HG02623 (cell line): ENCODE results near the gene SERINC5.
"Not testable (repeated sequence)": the region's sequence is repeated elsewhere in the genome, so short reads cannot be mapped to it uniquely, and the experiment has no call there.

Source experiments
- ATAC-seq: cut with Tn5 transposase; IDR thresholded peaks from one replicate; pipeline ENCODE4 v1.9.1; 2021; ENCODE audit warnings: moderate library complexity; ENCODE audit not compliant: unreplicated experiment

The SERINC5 gene

DNA sequence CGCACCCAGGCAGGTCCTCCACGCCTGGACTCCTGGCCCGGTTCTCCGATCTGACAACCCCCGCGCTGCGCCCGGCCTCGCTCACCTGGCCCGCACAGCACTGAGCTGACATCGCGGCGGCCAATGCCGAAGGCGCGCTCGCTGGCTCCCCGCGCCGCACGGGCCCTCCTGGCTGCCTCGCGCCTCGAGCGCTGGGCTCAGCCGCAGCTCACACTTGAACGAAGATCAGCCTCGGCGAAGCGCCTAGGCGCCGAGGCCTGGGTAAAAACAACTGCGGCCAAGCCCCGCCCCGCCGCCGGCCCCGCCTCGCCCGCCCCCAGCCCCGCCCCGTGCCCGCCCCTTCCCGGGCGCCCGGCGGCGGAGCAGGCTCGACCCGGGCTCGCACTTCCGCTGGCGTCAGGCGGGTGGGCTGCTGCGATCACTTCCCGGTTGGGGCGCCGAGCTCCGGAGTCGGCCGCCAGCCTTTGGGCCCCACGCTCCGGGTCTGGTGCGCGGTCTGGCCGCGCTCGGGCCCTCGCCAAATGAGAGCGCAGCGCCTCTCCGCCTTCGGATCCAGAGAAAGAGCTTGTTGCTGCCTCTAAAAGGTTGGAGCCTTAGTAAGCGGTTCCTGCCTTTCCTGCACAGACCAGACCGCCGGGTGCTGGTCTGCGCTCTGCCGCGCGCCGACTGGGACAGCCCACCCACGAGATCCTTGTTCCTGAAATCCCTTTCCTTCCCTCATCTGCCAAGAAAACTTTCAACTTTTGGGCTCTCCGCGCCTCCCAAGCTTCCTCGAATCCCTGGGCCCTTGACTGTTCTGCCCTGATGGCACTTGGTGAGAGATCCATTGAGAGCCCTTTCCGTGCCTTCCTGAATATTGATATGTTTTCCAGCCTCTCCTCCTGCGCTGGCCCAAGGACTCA, at the start of gene SERINC5:
Gene SERINC5 (minus strand): TSS at position 238 of the 902 bp plus-strand sequence. CDS start 126 bp downstream, at position 112.
- ATAC-seq: peak; percentile 82

DNA sequence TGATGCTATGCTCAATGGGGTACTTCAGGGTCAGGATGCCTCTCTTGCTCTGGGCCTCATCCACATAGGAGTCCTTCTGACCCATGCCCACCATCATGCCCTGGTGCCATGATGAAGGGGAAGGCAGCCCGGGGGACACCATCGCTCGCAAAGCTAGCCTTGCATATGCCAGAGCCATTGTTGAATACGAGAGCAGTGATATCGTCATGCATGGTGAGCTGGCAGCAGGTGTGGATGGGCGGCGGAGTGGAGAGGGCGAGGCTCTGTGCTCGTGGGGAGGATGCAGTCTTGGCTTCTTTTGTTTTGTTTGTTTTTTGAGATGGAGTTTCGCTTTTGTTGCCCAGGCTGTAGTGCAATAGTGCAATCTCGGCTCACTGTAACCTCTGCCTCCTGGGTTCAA, 46.8 kb upstream of the SERINC5 start:
- no peak for ATAC-seq

DNA sequence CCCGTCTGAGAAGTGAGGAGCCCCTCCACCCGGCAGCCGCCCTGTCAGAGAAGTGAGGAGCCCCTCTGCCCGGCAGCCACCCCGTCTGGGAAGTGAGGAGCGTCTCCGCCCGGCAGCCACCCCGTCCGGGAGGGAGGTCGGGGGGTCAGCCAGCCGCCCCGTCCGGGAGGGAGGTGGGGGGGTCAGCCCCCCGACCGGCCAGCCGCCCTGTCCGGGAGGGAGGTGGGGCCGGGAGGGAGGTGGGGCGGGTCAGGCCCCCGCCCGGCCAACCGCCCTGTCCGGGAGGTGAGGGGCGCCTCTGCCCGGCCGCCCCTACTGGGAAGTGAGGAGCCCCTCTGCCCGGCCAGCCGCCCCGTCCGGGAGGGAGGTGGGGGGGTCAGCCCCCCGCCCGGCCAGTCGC, 45.5 kb upstream of the SERINC5 start:
- not testable (repeated sequence) for ATAC-seq

DNA sequence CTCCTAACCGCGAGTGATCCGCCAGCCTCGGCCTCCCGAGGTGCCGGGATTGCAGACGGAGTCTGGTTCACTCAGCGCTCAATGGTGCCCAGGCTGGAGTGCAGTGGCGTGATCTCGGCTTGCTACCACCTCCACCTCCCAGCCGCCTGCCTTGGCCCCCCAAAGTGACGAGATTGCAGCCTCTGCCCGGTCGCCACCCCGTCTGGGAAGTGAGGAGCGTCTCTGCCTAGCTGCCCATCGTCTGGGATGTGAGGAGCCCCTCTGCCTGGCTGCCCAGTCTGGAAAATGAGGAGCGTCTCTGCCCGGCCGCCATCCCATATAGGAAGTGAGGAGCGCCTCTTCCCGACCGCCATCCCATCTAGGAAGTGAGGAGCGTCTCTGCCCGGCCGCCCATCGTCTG, 44.9 kb upstream of the SERINC5 start:
- ATAC-seq: not testable (repeated sequence)

- ATAC-seq: no peak
These were observed 44.3 kb upstream of the SERINC5 start for GRCh38 chr5:80300125-80300524.

GRCh38 chr5:80299601-80300000, 43.8 kb upstream of the SERINC5 start:
- ATAC-seq: no peak

- no peak for ATAC-seq
These were observed 40.3 kb upstream of the SERINC5 start for GRCh38 chr5:80296121-80296520.

DNA sequence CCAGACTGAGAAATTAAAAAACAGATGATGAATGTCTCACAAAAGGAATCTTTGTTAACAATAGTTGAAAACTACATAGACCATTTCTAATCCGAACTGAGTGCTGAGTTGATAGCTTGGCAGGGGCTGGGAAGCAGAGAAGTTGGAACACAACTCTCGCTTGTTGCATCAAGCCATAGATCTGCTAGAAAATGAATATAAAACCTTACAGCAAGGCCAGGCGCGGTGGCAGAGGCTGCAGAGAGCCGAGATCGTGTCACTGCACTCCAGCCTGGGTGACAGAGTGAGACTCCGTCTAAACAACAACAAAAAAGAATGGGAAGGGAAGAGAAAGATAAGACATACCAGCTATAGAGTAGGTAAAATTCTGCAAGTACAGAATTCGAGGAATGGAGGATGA, 35.9 kb upstream of the SERINC5 start:
- no peak for ATAC-seq

DNA sequence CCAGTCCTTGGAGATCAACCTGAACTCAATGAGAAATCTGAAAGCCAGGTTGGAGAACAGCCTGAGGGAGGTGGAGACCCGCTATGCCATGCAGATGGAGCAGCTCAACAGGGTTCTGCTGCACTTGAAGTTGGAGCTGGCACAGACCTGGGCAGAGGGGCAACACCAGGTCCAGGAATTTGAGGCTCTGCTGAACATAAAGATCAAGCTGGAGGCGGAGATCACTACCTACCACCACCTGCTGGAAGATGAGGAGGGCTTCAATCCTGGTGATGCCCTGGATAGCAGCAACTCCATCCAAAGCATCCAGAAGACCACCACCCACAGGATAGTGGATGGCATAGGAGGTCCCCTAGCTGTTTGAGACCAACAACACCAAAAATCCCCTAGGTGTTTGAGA, 33.5 kb upstream of the SERINC5 start:
- no peak for ATAC-seq

- no peak for ATAC-seq
These were observed 32.3 kb upstream of the SERINC5 start for GRCh38 chr5:80288177-80288576.

DNA sequence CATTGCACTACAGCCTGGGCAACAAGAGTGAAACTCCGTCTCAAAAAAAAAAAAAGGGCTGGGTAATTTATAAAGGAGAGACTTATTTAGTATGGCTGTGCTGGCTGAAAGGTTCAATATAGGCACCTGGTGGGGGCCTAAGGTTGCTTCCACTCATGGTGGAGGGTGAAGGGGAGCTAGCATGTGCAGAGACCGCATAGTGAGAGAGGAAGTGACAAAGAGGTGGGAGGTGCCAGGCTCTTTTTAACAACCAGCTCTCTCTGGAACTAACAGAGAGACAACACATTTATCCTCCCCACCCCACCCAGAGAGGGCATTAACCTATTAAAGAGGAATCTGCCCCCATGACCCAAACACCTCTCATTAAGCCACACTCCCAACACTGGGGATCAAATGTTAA, 28.9 kb upstream of the SERINC5 start:
- ATAC-seq: no peak

DNA sequence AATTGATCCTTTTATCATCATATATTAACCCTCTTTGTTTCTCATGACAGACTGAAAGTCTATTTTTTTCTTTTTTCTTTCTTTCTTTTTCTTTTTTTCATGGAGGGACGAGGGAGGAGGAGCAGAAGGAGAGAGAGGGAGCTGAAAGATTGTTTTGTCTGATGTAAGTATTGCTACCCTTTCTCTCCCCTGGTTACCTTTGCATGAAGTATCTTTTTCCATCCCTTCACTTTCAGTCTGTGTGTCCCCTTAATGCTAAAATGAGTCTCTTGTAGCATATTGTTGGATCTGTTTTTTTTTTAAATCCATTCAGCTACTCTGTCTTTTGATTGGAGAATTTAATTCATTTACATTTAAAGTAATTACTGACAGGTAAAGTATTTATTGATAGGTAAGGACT, 27.5 kb upstream of the SERINC5 start:
- no peak for ATAC-seq

DNA sequence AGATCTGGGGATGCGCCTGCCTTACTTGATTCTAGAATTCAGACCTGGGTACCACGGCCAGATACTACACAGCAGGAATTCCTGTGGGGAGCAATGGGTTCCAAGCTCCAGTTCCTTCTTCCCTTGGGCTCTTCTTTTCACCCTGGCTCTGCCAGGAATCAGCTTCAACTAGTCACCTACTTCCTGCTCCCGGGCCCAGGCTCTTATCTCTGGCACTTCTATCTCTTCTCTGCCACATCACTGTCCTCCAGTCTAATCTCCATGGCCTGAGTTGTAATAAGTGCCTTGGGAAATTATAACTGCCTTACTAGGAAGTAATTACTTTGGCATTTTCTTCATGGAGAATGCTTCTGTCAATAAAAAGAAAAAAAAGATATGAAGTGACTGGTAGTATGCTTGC, 26.2 kb upstream of the SERINC5 start:
- no peak for ATAC-seq

DNA sequence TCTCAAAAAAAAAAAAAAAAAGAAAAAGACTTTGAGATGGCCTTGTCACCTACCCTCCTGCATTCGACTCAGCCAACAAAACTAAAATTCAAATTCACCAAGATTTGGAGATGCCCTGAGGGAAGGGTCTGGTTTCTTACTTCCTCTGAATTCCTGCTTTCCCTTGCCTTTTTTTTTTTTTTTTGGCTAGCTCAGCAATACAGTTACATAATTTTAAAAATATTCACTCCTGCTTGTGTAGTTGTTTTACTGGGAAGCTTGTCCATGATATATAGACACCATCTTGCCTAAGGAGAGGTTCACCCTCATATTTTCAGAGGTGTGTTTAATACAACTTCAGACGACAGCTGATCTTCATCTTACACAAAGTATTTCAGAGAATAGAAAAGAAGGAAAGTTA, 21.3 kb upstream of the SERINC5 start:
- no peak for ATAC-seq

DNA sequence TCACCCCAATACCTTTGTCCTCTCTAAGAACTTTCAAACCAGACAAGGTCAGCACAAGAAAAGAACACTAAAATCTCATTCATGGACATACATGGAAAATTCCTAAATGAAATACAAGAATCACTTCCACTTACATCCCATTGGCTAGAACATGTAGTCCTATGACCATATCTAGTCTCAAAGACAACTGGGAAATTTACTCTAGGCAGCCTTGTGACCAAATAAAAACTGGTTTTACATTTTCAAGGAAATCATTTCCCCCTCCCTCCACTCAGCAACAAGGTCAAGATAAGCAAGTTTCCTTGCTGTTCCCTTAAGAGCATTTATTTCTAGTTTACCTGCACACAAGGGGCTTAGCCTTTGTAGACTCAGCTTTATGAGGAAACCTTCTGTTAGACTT, 20.3 kb upstream of the SERINC5 start:
- no peak for ATAC-seq

- ATAC-seq: no peak
These were observed 19.5 kb upstream of the SERINC5 start for GRCh38 chr5:80275347-80275746.

DNA sequence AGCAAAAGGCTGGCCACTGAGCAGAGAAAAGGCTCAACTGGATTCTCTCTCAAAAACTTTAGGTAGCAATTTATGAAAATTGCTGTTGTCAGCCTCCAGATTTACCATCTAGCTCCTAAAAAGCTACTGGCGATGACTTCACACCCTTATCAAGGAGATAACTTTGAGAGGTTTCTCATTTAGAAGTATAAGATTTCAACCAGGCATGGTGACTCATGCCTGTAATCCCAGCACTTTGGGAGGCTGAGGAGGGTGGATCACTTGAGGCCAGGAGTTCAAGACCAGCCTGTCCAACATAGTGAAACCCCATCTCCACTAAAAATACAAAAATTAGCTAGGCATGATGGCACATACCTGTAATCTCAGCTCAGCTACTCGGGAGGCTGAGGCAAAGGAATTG, 14.7 kb upstream of the SERINC5 start:
- ATAC-seq: not testable (repeated sequence)

- no peak for ATAC-seq
These were observed 14.2 kb upstream of the SERINC5 start for GRCh38 chr5:80269991-80270438.

DNA sequence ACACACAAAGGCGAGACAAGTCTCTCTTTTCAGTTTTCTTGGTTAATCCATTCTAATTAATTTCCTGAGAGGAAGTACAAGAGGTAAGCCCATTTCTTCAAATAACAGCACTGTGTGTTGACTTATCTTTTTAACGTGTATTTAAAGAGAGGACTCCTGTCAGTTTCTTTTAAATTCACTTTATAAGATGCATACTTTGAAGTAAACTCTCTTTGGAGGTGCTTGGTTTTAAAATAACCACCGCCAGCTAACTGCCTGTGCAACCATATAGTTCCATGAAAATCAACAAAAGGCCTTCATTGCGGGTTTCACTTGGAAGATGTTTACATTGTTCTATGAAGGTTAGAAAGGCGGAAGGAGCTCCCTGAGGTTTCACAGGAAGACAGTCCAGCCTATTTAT, 13.1 kb upstream of the SERINC5 start:
- ATAC-seq: no peak

DNA sequence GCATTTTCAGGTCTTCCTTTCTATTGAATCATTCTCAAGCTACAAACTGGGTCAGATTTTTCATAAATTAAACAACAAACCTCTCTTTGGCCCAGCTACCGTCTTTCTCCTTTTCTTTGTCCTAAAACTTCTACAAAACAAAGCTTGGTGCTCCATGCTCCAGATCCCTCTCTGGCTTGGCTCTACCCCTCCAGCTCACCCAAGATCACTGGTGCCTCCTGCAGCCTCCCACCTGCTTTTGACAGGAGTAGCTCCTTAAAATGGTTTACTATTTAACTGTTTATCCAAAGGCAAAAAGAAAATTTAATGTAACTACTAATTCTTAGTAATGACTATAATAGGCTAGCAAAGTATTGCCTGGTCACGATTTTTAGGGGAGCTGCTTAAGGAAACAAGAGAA, 10.7 kb upstream of the SERINC5 start:
- no peak for ATAC-seq

GRCh38 chr5:80260461-80260860, 4.6 kb upstream of the SERINC5 start:
- ATAC-seq: no peak

GRCh38 chr5:80259511-80260203, 3.8 kb upstream of the SERINC5 start:
- no peak for ATAC-seq
